Endothelial cell of coronary artery (primary cell): Measurements from ENCODE around the gene ZDHHC14. TPM values are rescaled to one million over a fixed set of nuclear protein-coding genes. Genes with fewer than 3 reads are reported as not detected.

Experiments
- total RNA-seq: library from RNA; depleted of rRNA; stranded (reverse); fragments of >200 nt; gene quantifications from 2 replicates; pipeline ENCODE4 v1.2.3, GENCODE V29; 2014

ZDHHC14 gene
- total RNA-seq: 5.0 and 6.5 TPM in 2 replicates

DNA sequence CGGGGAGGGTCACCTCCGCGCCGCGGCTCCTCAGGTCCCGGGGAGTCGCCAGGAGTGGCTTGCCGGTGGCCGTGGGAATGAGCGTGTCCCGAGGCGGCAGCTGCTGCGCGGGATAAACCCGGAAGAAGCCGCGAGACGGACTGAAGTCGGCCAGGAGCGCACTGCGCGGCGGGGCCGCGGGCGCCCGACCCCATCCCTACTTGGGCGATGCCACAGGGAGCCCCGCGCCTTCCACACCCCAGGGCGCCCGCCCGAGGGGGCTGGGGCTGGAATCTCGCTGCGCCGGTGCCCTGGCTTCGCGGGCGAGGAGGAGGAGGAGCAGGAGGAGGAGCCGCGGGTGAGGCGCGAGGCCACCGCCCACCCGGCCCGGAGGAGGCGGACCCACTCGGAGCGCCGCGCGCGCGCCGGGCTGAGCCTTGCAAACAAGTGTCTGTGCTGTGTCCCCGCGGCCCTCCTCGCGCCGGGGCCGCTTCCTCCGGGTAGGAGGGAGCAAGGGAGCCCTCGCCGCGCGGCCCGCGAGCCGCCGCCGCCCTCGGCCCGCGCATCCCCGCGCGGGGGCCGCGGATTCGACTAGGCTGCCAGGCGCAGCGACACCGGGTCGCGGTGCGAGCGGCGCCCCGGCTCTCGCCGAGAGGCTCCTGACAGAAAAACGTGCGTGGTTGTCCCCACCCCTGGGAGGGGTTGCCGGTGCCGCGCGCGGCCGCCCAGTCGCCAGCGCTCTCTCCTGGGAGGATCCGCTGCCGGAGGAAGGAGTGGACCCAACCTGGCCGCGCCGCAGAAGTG, at the start of gene ZDHHC14:
TSS of gene ZDHHC14 (plus strand) at position 412 of the 783 bp plus-strand sequence.

Other genes starting within 250 kb of the ZDHHC14 start
- 5.5 and 8.5 TPM in 2 replicates for gene TMEM242, start 57.7 kb upstream of the ZDHHC14 start, total RNA-seq